Hematopoietic multipotent progenitor cell treated with erythropoietin and hydrocortisone succinate and interleukin-3 and kit ligand, for 17 days (in vitro differentiated cells): ENCODE data around the gene CENPX.

Experiments used
- DNase-seq: peaks from one replicate; pipeline ENCODE4 v3.0.0-alpha.2; 2015; ENCODE audit warnings: low spot score

CENPX gene

DNA sequence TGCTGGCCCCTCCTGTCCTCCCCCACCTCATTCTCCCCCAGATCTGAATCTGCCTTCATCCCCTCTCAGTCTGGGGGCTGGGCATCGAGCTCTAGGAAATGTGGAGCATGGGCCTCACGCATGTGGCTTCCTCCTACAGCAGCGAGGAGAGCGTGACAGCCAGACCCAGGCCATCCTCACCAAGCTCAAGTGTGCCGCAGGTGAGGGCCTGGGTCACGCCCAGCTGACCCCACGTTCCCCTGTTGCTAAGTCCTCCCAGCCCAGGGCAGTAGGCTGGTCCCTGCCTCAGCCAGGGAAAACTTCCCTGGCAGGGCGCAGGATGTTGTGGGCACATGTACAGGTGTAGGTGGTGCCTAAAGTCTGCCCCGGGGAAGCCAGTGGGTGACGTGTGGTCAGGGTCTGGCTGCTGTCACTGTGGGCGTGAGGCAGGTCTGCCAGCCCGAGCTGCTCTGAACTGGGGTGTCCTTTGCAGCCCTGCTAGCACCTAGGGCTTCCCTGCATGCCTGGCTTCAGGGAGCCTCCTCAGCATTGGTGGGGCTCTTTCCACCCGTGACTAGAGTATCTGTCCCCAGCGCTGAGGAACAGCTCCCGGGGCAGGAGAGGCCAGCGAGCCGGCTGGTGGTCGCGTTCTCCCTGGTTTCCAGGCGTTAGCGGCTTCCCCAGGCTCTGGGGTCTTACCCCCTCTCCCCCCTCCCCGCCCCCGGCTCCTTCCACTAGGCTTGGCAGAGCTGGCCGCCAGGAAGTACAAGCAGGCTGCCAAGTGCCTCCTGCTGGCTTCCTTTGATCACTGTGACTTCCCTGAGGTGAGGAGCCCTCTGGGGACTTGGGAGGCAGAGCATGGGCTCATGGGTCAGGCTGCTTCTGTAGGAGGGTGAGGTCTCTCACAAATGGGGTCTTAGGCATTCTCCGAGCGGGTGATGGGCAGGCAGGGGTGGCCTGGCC, 32.6 kb upstream of the CENPX start:
- no peak for DNase-seq

DNA sequence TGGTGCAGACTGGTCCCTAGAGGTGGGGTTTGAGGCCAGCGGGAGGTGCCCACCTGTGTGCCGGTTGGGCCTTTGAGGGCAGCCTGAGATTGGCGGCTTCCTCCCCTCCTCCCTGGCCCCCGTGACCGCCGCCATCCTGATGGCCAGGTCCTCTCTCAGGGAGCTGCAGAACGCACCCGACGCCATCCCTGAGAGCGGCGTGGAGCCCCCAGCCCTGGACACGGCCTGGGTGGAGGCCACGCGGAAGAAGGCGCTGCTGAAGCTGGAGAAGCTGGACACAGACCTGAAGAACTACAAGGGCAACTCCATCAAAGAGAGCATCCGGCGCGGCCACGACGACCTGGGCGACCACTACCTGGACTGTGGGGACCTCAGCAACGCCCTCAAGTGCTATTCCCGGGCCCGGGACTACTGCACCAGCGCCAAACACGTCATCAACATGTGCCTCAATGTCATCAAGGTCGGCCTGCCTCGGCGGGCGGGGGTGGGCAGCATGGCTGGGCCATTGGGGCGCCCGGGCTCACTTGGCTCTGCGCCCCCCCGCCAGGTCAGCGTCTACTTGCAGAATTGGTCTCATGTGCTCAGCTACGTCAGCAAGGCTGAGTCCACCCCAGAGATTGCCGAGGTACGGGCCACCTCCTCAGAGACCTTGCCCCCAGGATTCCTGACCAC, 31.8 kb upstream of the CENPX start:
- DNase-seq, result no peak

DNA sequence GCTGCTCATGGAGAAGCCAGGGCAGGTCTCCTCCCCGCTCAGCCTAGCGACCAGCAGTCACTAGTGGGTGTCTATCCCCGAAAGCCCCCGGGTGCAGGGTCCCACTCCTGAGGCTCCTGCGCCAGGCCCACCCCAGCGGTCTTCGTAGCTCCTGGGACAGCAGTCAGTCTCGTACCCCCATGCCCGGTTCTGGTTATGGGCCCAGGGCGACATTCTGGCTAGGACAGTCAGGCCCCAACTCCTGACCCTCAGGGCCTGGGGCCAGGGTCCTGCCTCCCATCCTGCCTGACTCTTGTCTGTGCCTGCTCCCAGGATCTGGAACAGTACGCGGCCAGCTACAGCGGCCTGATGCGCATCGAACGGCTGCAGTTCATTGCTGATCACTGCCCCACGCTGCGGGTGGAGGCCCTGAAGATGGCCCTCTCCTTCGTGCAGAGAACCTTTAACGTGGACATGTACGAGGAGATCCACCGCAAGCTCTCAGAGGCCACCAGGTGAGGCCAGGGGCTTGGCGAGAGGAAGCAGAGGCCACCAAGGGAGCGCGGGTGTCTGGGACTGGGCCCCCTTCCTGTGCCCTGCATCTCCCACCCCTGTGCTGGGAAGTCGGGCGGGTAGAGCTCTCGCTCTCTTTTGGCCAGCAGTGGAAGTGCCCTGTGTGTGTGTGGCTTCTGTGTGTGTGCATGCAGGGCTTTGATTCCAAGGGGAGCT, 31.0 kb upstream of the CENPX start:
- no peak for DNase-seq

DNA sequence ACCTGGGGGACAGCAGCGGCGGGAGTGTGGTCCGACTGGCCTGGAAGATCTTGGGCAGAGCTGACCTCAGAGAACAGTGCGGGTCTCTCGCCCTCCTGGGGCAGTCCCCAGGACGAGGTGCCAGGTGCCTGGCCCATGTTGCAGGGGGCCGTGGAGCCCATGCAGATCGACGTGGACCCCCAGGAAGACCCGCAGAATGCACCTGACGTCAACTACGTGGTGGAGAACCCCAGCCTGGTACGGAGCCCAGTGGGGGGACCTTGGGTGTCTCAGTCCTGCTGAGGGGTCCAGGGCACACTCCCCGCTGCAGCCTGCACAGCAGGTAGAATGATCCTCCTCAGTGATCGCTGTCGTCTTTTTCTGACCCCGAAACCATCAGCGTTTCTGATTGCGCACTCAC, 30.5 kb upstream of the CENPX start:
- DNase-seq, result no peak

- no peak for DNase-seq
Observed at GRCh38 chr17:82052638-82053059, 30.0 kb upstream of the CENPX start.

DNA sequence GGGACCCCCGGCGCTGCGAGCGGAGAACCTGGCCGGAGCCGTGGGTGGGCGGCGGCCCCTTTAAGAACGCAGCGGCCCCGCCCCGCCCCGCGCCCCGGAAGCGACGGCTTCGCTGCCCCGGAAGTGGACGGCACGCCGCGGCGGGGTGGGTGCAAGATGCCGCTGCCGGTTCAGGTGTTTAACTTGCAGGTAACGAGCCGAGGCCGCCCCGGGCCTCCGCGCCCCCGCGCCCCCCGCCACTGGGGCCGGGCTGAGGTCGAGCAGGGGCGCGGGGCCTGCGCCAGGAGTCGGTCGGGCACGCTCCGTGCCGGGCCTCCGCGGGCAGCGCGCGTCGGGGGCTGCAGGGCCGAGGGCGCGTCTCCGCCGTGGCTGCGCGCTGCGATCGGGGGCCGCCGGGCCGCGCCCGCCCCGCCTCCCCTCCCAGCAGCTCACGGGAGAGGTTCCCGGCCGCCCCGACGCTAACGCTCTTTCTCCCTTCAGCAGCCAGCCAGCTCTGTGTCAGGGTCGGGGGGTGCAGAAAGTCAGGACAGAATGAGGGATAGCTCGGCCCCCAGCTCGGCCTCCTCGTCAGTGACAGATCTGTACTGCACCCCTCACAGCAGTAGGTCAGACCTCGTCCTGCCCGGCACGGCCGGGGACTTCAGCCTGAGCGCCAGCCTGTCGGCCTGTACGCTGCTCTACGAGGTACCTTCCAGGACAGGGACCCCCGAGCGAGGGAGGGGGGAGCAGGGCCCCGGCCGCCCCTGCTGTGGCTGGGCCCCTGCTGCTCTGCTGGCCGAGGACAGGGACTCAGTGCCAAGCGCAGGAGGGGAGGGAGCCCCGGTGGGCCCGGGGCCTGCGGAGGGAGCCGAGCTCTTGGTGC, 29.3 kb upstream of the CENPX start, which contains the start of the genes GPS1 and RFNG:
GPS1 (plus strand) TSS at position 123 of the 862 bp plus-strand sequence; CDS start at position 157, 34 bp downstream.
RFNG (minus strand) TSS at position 36 of the 862 bp plus-strand sequence. CDS start 45 bp downstream, outside the sequence.
- DNase-seq, result peak; percentile 68

DNA sequence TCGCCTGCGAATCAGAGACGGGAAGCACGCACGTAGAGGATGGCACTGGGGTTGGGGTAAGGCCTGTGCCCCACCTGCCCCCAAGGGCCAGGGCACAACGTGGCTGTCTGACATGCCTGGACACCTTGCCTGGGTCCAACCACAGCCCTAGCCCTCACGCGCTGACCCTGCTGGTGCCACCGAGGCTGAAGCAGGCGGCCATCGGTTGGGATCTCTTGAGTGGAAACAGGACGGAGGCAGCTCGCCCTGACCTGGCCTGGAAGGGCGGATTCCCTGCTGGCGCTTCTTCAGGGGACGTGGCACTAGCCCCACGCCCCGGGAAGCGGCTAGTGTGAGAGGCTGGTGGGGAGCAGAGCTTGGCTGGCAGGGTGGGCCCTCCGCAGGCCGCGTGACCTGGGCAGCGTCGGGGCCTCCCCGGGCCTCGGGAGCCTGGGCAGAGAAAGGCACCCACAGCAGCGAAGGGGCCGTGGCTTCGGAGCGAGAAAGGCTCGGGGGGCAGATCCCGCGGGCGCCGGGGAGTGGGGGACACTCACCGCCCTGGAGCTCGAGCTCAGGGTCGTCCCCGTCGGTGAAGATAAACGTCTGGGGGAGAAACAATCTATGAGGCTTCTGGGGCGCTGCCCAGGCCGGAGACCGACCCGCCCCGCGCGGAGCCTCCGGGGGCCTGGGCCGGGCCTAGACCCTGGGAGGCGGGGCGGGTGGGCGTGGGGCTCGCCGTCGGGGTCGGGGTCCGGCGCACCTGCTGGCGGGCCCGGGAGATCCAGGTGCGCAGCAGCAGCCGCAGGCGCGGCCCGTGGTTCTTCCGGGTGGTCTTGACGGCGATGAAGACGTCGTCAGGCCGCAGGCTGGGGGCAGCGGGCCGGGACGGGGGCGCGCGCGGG, 28.3 kb upstream of the CENPX start:
- no peak for DNase-seq

- DNase-seq, result no peak
Observed at GRCh38 chr17:82050152-82050760, 27.6 kb upstream of the CENPX start.

DNA sequence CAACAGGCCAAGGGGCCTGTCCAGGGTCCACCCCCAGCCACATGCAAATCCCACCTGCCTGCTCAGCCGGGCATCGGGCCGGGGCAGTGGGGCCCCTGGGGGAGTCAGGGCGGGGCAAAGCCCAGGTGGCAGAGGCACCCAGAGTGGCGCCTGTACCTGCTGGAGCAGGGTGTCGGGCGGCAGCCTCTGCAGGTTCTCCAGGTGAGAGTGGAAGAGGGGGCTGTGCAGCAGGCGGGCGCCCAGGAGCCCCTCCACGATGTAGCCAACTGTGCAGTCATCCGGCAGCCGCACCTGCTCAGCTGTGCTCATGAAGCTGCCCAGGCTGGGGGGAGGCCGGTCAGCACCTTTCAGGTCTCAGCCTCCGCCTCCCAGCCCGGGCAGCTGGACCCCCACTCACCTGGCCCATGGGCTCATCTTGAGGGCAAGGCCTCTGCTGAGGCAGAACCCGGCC, 26.9 kb upstream of the CENPX start:
- no peak for DNase-seq

- DNase-seq, result no peak
Observed at GRCh38 chr17:82049106-82049505, 26.4 kb upstream of the CENPX start.

DNA sequence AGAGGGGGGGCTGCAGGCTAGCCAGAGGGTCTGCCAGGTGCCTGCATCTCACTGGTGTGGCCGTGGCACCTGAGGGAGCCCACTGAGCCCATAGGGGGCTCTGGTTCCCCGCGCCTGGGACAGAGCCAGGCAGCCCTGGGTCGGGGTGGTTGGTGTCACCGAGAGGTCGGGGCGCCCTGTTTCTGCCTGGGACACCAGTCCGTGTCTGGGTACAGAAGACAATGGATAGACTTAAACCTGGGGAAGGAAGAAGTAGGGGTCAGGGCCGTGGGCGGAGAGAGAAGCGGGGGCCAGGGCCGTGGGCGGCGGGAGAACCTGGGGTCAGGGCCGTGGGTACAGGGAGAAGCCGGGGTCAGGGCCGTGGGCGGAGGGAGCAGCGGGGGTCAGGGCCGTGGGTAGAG, 25.9 kb upstream of the CENPX start:
- DNase-seq, result no peak

- DNase-seq, result no peak
Observed at GRCh38 chr17:82047914-82048570, 25.4 kb upstream of the CENPX start.

GRCh38 chr17:82047379-82047778, 24.7 kb upstream of the CENPX start:
- no peak for DNase-seq

DNA sequence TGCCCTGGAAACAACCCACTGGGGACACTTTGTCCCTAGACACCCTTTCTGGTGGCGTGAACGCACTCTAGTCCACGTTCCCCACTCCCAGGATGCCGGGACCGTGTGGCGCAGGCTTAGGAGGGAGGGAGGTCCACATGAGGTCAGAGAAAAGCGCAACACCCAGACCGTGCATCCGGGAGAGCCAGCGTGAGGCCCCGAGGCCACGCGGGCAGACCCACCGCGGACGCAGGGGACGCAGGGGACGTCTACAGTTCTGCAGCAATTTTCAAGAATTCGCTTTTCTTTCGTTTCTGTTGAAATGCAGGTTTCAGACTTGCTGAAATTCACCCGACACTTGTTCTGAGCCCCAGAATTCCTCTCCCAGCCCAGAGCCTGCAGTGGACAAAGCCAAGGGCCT, 24.2 kb upstream of the CENPX start:
- no peak for DNase-seq

- DNase-seq, result no peak
Observed at GRCh38 chr17:82045936-82046484, 23.3 kb upstream of the CENPX start.

DNA sequence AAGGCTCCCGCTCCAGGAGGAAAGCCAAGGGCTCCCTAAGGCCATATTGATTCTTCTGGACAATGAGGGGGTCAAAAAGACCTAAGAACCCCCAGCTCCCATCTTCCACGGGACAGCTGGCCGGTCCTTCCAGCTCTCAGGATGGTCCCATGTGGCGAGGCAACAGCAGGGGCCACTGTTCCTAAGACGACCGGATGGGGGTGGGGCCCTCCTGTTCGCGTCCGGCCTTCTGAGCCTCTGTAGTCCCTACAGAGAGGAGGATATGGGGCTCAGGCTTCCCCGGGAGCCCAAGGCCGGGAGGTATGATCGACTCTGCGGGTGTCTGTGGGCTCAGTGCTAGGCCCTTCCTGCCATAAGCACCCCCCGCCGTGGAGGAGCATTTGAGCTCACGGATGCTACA, 20.8 kb upstream of the CENPX start:
- DNase-seq, result no peak

DNA sequence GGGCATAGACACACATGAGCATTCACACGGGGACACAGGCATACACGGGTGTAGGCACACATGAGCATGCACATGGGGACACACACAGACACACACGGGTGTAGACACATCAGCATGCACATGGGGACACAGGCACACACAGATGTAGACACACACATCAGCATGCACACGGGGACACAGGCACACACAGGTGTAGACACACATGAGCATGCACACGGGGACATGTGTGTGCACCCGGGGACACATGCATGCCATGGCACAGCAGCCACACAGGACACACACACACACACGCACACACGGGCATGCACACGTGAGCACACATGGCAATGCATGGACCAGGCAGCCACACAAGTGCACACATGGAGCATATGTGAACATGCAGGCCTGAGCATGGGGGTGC, 20.0 kb upstream of the CENPX start:
- DNase-seq, result no peak

DNA sequence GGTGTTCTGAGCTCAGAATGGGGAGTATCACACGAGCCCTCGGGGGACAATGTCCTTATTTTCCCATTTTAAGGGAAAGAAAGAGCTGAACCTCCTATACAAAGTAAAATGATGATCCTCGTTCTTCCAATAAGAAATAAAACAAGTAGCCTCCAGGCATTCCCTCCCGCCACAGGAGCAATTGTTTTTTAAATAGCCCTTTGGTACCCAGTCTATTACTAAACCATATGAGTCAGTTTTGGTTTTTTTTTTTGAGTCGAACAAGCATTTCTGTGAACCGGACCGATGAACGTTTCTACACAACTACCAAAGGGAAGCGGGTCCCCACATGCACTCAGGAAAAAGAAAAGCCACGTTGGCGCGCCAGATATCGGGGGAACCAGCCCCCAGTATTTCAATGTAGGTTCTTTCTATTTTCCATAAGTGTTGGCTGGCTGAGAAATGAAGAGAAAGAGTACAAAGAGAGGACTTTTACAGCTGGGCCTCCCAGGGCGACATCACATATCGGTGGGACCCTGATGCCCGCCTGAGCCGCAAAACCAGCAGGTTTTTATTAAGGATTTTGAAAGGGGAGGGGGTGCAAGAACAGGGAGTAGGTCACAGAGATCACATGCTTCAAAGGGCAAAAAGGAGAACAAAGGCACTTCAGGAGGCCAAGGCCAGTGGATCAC, 18.6 kb upstream of the CENPX start:
- DNase-seq, result no peak
